Heart left ventricle (tissue), 16 donors: ENCODE measurements around the gene DTX3L. TPM values are rescaled to one million over a fixed set of nuclear protein-coding genes. Genes with fewer than 3 reads are reported as not detected.
"Not testable (repeated sequence)": the region's sequence is repeated elsewhere in the genome, so short reads cannot be mapped to it uniquely, and the experiment has no call there.

Experiments
- ATAC-seq, 4 donors: fragments of 200-7000 bp; cut with Tn5 transposase; one replicate each; pipeline ENCODE4 v1.9.1; 2020 to 2022; ENCODE audit warnings: moderate library complexity in 4 of 4, mild to moderate bottlenecking in 3 of 4, moderate number of reproducible peaks in 1 of 4
- DNase-seq, 5 donors: peaks; one replicate each; pipeline ENCODE4 v3.0.0-alpha.2; 2020
- H3K27ac ChIP-seq, 12 donors: fragments of 200-600 bp; sonication (generic) in 4 of 12; one replicate each; pipeline versions ENCODE4 v1.5.0 to v1.8.0; 2016 to 2022; ENCODE audit warnings: mild to moderate bottlenecking in 2 of 12
- H3K27me3 ChIP-seq, 9 donors: fragments of 200-600 bp; sonication (generic) in 2 of 9; one replicate each; pipeline versions ENCODE4 v1.5.1 to v1.8.0; 2016 to 2022; ENCODE audit warnings: mild to moderate bottlenecking in 3 of 9
- H3K36me3 ChIP-seq, 9 donors: fragments of 200-600 bp; sonication (generic) in 2 of 9; one replicate each; pipeline versions ENCODE4 v1.5.0 to v1.8.0; 2018 to 2022; ENCODE audit warnings: mild to moderate bottlenecking in 2 of 9
- H3K4me1 ChIP-seq, 12 donors: fragments of 200-600 bp; sonication (generic) in 4 of 12; one replicate each; pipeline versions ENCODE4 v1.5.0 to v1.8.0; 2016 to 2022; ENCODE audit warnings: mild to moderate bottlenecking in 3 of 12
- H3K4me3 ChIP-seq, 12 donors: fragments of 200-600 bp; sonication (generic) in 4 of 12; one replicate each; pipeline versions ENCODE4 v1.5.0 to v1.8.0; 2017 to 2022; ENCODE audit warnings: mild to moderate bottlenecking in 9 of 12, moderate library complexity in 4 of 12
- H3K9me3 ChIP-seq, 12 donors: fragments of 200-600 bp; sonication (generic) in 4 of 12; one replicate each; pipeline versions ENCODE4 v1.5.0 to v1.8.0; 2016 to 2022; ENCODE audit warnings: mild to moderate bottlenecking in 1 of 12
- POLR2A ChIP-seq, 2 donors: fragments of 450-650 bp; IDR thresholded peaks; one replicate each; pipeline ENCODE4 v1.6.1; 2017; ENCODE audit warnings: antibody characterized with exemption in 2 of 2, mild to moderate bottlenecking in 2 of 2, moderate library complexity in 2 of 2
- WGBS, 4 donors: extraction: QIAGEN DNeasy Blood & Tissue Kit in 2 of 4; methylation state at CpG; one replicate each; pipeline versions ENCODE4 v1.1.5 to v1.1.7; 2013 to 2018; 5-methylcytosine and 5-hydroxymethylcytosine counted together
- intact Hi-C, 10 donors: fragments of 100-400 bp; cut with DNase I; formaldehyde crosslinking; loops; one replicate each; pipeline versions ENCODE4 v1.11.1 to v1.14.2; 2022
- polyA plus RNA-seq, 2 donors: library from polyadenylated mRNA; stranded (reverse); fragments of 200-250 nt; gene quantifications; one replicate each; pipeline ENCODE4 v1.2.3, GENCODE V29; 2013
- total RNA-seq, 9 donors: library from RNA; depleted of rRNA in 2 of 9; stranded (reverse); fragments of >200 nt in 2 of 9; fragmentation: NEBNext Ultra II Directional in 3 of 9; extraction: Animal tissue kit (Norgen Biotek cat#: 25700) in 3 of 9; gene quantifications; one replicate each; pipeline versions ENCODE4 v1.1.0 to v1.2.4, GENCODE V29; 2016 to 2023
- TF ChIP-seq, protein P1 (sequence below), 12 donors: fragments of 200-600 bp; sonication (generic) in 4 of 12; IDR thresholded peaks; one replicate each; pipeline versions ENCODE4 v1.5.0 to v1.8.0; 2018 to 2022; ENCODE audit warnings: antibody characterized with exemption in 12 of 12, mild to moderate bottlenecking in 5 of 12
- donor health status: ischemic (EF 13 %, LVEDD 7.1; RV severe dilation, severe dysfunction).
- donor health status: healthy with polysubstance abuse.
- donor health status: DM: no; HTN: yes; CAD: no.
- donor health status: DM: no; HTN: no; CAD: no.
- donor health status: ischemic (EF 25% LVEDD 6.9; RV normal size, moderate dysfunction).
- donor health status: ischemic (EF 25% LVEDD 5.7; RV mildly dilated, moderate dysfunction).
- donor health status: healthy.
- donor health status: DM: yes; HTN: yes; CAD: no.
- donor health status: ischemic (EF 35%, LVEDD 5.7; RV mildly dilated, moderate dysfunction).
- donor health status: nonischemic (EF 11% LVEDD 7.7; RV severe dilation, severe dysfunction).
- donor health status: DM: yes; HTN: yes; CAD: no.
- donor health status: PGD.
- donor health status: ischemic (EF 29% LVEDD 5.4; RV normal size, mild dysfunction).
- donor health status: nonischemic (EF 23%, LVEDD 6.1; RV moderate dilation, normal function).

Gene DTX3L
- total and polyA plus RNA-seq, 11 donors: 4.8 to 78.2 (median 12.9) TPM

DNA sequence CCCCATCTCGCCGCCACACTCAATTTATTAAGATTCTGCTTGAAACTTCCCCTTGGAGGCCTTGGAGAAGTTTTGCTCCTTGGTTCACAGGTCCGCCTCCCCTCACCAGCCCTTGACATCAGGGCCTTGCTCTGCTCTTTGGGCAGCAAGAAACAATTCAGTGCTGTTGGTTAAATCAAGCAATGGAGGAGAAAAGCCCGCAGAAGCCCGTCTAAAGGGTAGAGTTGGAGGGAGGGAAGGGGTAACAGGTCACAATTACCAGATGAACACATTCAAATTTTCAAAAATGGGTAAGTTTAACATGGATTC is 467 bp upstream of the DTX3L start:
- Histone ChIP-seq H3K27me3 (no peaks in the 10 kb centered on the region), H3K36me3 (peaks cover 0 to 45% (median 38%) of the 10 kb centered on the region in 9 donors), H3K9me3 (no peaks in the 10 kb centered on the region), H3K4me3 (peak overlapping the region; percentile 66 to 98 (median 76)), H3K27ac (peak overlapping the region; percentile 86 to 99 (median 94)), H3K4me1 (peaks cover 0 to 69% (median 22%) of the 10 kb centered on the region in 12 donors)
- TF ChIP-seq, protein P1, sequence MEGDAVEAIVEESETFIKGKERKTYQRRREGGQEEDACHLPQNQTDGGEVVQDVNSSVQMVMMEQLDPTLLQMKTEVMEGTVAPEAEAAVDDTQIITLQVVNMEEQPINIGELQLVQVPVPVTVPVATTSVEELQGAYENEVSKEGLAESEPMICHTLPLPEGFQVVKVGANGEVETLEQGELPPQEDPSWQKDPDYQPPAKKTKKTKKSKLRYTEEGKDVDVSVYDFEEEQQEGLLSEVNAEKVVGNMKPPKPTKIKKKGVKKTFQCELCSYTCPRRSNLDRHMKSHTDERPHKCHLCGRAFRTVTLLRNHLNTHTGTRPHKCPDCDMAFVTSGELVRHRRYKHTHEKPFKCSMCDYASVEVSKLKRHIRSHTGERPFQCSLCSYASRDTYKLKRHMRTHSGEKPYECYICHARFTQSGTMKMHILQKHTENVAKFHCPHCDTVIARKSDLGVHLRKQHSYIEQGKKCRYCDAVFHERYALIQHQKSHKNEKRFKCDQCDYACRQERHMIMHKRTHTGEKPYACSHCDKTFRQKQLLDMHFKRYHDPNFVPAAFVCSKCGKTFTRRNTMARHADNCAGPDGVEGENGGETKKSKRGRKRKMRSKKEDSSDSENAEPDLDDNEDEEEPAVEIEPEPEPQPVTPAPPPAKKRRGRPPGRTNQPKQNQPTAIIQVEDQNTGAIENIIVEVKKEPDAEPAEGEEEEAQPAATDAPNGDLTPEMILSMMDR (IDR thresholded peaks at IDR 0.05): no peak
- TF ChIP-seq POLR2A (IDR thresholded peaks at IDR 0.05): no peak
- intact Hi-C loops: loop anchor here in 7 of 10 donors (1.0 to 5.0 kb wide), 4 partner anchors 114 to 119 kb away; partner anchors contain the start of gene PARP14 (in 1 of the 7)
- DNase-seq (peak in 4 of 5 donors; percentile 20 to 37 (median 26)), ATAC-seq (peak in 3 of 4 donors; percentile 10 to 19 (median 17))
- 30 to 39% (median 32%) methylated on average over 5 of the region's 5 CpGs for WGBS, 4 donors

DNA sequence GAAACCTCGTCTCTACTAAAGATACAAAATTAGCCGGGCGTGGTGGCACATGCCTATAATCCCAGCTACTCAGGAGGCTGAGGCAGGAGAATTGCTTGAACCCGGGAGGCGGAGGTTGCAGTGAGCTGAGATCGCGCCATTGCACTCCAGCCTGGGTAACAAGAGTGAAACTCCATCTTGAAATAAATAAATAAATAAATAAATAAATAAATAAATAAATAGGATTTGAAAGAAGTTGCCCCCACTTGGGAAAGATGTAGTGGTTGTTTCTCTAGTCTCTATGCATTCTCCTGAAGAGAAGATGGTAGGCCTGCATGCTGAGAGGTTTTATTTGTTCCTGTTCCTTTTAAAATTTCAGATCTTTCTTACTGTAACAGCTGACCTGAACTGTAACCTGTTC is 4.0 kb downstream of the DTX3L start:
- DNase-seq, H3K27me3 ChIP-seq, H3K4me3 ChIP-seq, intact Hi-C loops, ATAC-seq, H3K9me3 ChIP-seq: not testable (repeated sequence)
- peaks cover 0 to 69% (median 13%) of the 10 kb centered on the region in 12 donors for H3K4me1 ChIP-seq
- H3K27ac ChIP-seq: peak overlapping the region in 2 of 12 donors; percentile 57 to 58
- H3K36me3 ChIP-seq: peaks cover 0 to 77% (median 72%) of the 10 kb centered on the region in 9 donors
- WGBS, 4 donors: 96 to 98% (median 97%) methylated on average over 7 of the region's 7 CpGs

- H3K36me3 ChIP-seq: peaks cover 0 to 84% (median 75%) of the 10 kb centered on the region in 9 donors
These were observed 4.6 kb downstream of the DTX3L start for GRCh38 chr3:122568755-122569154.

GRCh38 chr3:122572940-122573412 is 8.8 kb downstream of the DTX3L start:
- no peak overlapping the region for H3K4me3 ChIP-seq
- DNase-seq: no peak
- 63 to 77% (median 69%) methylated on average over 3 of the region's 3 CpGs for WGBS, 4 donors
- H3K9me3 ChIP-seq: no peaks in the 10 kb centered on the region
- H3K27ac ChIP-seq: peak overlapping the region in 1 of 12 donors; percentile 63
- peaks cover 0 to 59% (median 3%) of the 10 kb centered on the region in 12 donors for H3K4me1 ChIP-seq
- intact Hi-C loops: no loop called here
- no peaks in the 10 kb centered on the region for H3K27me3 ChIP-seq
- peaks cover 0 to 74% (median 58%) of the 10 kb centered on the region in 9 donors for H3K36me3 ChIP-seq
- TF ChIP-seq POLR2A (IDR thresholded peaks at IDR 0.05): no peak
- TF ChIP-seq, protein P1 (IDR thresholded peaks at IDR 0.05): no peak
- ATAC-seq: peak in 3 of 4 donors; percentile 28 to 58 (median 40)

More at GRCh38 chr3:122568755-122569154, 4.6 kb downstream of the DTX3L start:
- Histone ChIP-seq H3K4me3 (peak overlapping the region in 1 of 12 donors; percentile 3), H3K4me1 (peaks cover 0 to 69% (median 10%) of the 10 kb centered on the region in 12 donors), H3K27me3 (no peaks in the 10 kb centered on the region), H3K27ac (peak overlapping the region in 2 of 12 donors; percentile 57 to 58), H3K9me3 (no peaks in the 10 kb centered on the region)
- DNase-seq: no peak
- no peak for ATAC-seq
- WGBS, 4 donors: 86 to 93% (median 88%) methylated on average over 3 of the region's 3 CpGs
- intact Hi-C loops: no loop called here
- no peak for TF ChIP-seq POLR2A (IDR thresholded peaks at IDR 0.05)
- TF ChIP-seq, protein P1 (IDR thresholded peaks at IDR 0.05): no peak
